H1 (cell line): ENCODE results near the gene CCDC107. TPM values are rescaled to one million over a fixed set of nuclear protein-coding genes. Genes with fewer than 3 reads are reported as not detected.
A peak's percentile ranks its signal among the peaks of the same experiment; 100 is the strongest.

ENCODE experiments used
- ASH2L ChIP-seq: fragments of 200-600, 300-600 bp; sonication (generic); IDR thresholded peaks from one replicate; pipeline ENCODE4 v1.7.1; 2017; ENCODE audit warnings: low read length
- ATF2 ChIP-seq: IDR thresholded peaks from 2 replicates; pipeline ENCODE4 v1.6.1; 2012; ENCODE audit warnings: low read length, inconsistent platforms
- CHD1 ChIP-seq: IDR thresholded peaks from 2 replicates; pipeline ENCODE4 v1.6.1; 2012; ENCODE audit warnings: low read depth, low read length, improper control_type of control experiment
- CHD2 ChIP-seq: IDR thresholded peaks from 2 replicates; pipeline ENCODE4 v1.6.1; 2012; ENCODE audit warnings: low read length, improper control_type of control experiment
- CREB1 ChIP-seq: IDR thresholded peaks from 2 replicates; pipeline ENCODE4 v1.6.1; 2012; ENCODE audit warnings: inconsistent platforms
- CTCF ChIP-seq, 3 experiments: IDR thresholded peaks; 1 replicate in 2 of 3; 2 replicates in 1 of 3; pipeline versions ENCODE4 v1.5.1 to v1.6.1; 2011; ENCODE audit warnings: low read length in 3 of 3, mild to moderate bottlenecking in 3 of 3, inconsistent platforms in 2 of 3, low read depth in 1 of 3, moderate library complexity in 1 of 3; ENCODE audit not compliant: insufficient read depth in 1 of 3; ENCODE audit errors: control extremely low read depth in 1 of 3
- E2F6 ChIP-seq: IDR thresholded peaks from 2 replicates; pipeline ENCODE4 v1.6.1; 2012; ENCODE audit warnings: inconsistent platforms
- GTF2F1 ChIP-seq: IDR thresholded peaks from 2 replicates; pipeline ENCODE4 v1.6.1; 2012; ENCODE audit warnings: low read depth, low read length, improper control_type of control experiment, borderline replicate concordance
- HDAC2 ChIP-seq, 2 experiments: fragments of 300-600 bp in 1 of 2; sonication (generic) in 1 of 2; IDR thresholded peaks; 2 replicates each; pipeline ENCODE4 v1.6.1; 2011 to 2012; ENCODE audit warnings: low read depth in 2 of 2, low read length in 2 of 2, mild to moderate bottlenecking in 2 of 2, moderate library complexity in 2 of 2, borderline replicate concordance in 1 of 2, inconsistent platforms in 1 of 2
- JUND ChIP-seq: IDR thresholded peaks from 2 replicates; pipeline ENCODE4 v1.6.1; 2011; ENCODE audit warnings: mild to moderate bottlenecking, improper control_type of control experiment, low read length
- RBBP5 ChIP-seq: IDR thresholded peaks from 2 replicates; pipeline ENCODE4 v1.7.1; 2012; ENCODE audit warnings: low read depth, mild to moderate bottlenecking, inconsistent platforms, low read length, moderate library complexity, borderline replicate concordance
- RFX5 ChIP-seq: IDR thresholded peaks from 2 replicates; pipeline ENCODE4 v1.6.1; 2011; ENCODE audit warnings: low read depth, low read length, improper control_type of control experiment, borderline replicate concordance
- SIN3A ChIP-seq, 2 experiments: IDR thresholded peaks in 1 of 2; conservative IDR thresholded peaks in 1 of 2; 2 replicates each; pipeline ENCODE4 v1.6.1; 2011 to 2012; ENCODE audit warnings: low read length in 2 of 2, improper control_type of control experiment in 1 of 2, low read depth in 1 of 2, mild to moderate bottlenecking in 1 of 2
- SIX5 ChIP-seq: IDR thresholded peaks from 2 replicates; pipeline ENCODE4 v1.6.1; 2011; ENCODE audit warnings: mild to moderate bottlenecking, low read depth, low read length
- TEAD4 ChIP-seq: IDR thresholded peaks from 2 replicates; pipeline ENCODE4 v1.6.1; 2012; ENCODE audit warnings: low read depth, low read length, inconsistent platforms, mixed read lengths
- polyA plus RNA-seq, 7 experiments: library from polyadenylated mRNA; depleted of rRNA in 3 of 7; stranded (reverse) in 5 of 7; unstranded in 2 of 7; fragments of >200 nt in 5 of 7; fragments of 200-250 nt in 2 of 7; gene quantifications; 1 replicate in 5 of 7; 2 replicates in 1 of 7; 4 replicates in 1 of 7; pipeline versions ENCODE4 v1.2.1 to v1.2.3, GENCODE V29; 2011 to 2013; ENCODE audit warnings: missing spikeins in 2 of 7, mixed read lengths in 2 of 7
- total RNA-seq: library from RNA; stranded (reverse); fragmentation: NEBNext Ultra II Directional; extraction: Animal tissue kit (Norgen Biotek cat#: 25700); gene quantifications from 2 replicates; pipeline ENCODE4 v1.2.1, GENCODE V29; 2021

The CCDC107 gene
- total and polyA plus RNA-seq, 2 of the 8 experiments (the other 6 are each of a cell fraction or from before 2014, with no cell fraction given): 8.2 to 9.0 TPM

- TF ChIP-seq CTCF (IDR thresholded peaks at IDR 0.05; ENCODE audit: control extremely low read depth in 1 of 3, insufficient read depth in 1 of 3, low read depth in 1 of 3, low read length in 3 of 3): peak in 2 of 3 experiments; percentile 18 to 33; a peak in 3 of 4 replicates
- TF ChIP-seq ASH2L: peak; percentile 68
- no peak for TF ChIP-seq SIX5
- TF ChIP-seq CREB1: peak; percentile 83
- no peak for TF ChIP-seq CHD2
- no peak for TF ChIP-seq CHD1
- 0 out of 2 replicates have a peak, but pooled peaks have one; percentile 24 for TF ChIP-seq ATF2
- TF ChIP-seq RBBP5: 0 out of 2 replicates have a peak, but pooled peaks have one; percentile 67
- TF ChIP-seq TEAD4: no peak
- no peak for TF ChIP-seq GTF2F1
- no peak for TF ChIP-seq E2F6
- TF ChIP-seq JUND: peak; percentile 52; the same call in 1 of the 2 replicates
- peak; percentile 59 for TF ChIP-seq RFX5
- TF ChIP-seq SIN3A (conservative IDR thresholded peaks at IDR 0.05 in 1 of 2, IDR thresholded peaks at IDR 0.05 in 1 of 2; ENCODE audit: low read depth in 1 of 2, low read length in 2 of 2): peak in 1 of 2 experiments; percentile 50; a peak in 1 of 4 replicates
- peak in 1 of 2 experiments; percentile 64; a peak in 1 of 4 replicates for TF ChIP-seq HDAC2 (IDR thresholded peaks at IDR 0.05; ENCODE audit: borderline replicate concordance in 1 of 2, low read depth in 2 of 2, low read length in 2 of 2)
Measured at GRCh38 chr9:35616681-35617459, 41.2 kb upstream of the CCDC107 start (continued).
